Epithelial cell of proximal tubule (primary cell): ENCODE results near the gene MRRF. TPM values are rescaled to one million over a fixed set of nuclear protein-coding genes. Genes with fewer than 3 reads are reported as not detected.

Experiments used
- DNase-seq: peaks from one replicate; pipeline ENCODE4 v3.0.0-alpha.2; 2011; ENCODE audit warnings: low read depth
- H3K4me3 ChIP-seq: 2 replicates; pipeline ENCODE4 v1.5.1; 2011; ENCODE audit warnings: low read depth, mild to moderate bottlenecking, low read length
- total RNA-seq: library from RNA; depleted of rRNA; stranded (reverse); fragments of >200 nt; gene quantifications from 2 replicates; pipeline ENCODE4 v1.2.3, GENCODE V29; 2015
- TF ChIP-seq, protein P1 (sequence below): conservative IDR thresholded peaks from 2 replicates; pipeline ENCODE4 v1.5.1; 2012; ENCODE audit warnings: low read depth, mild to moderate bottlenecking, low read length

The MRRF gene
- total RNA-seq, 1 donor from 2014 or later = 27.3 TPM

DNA sequence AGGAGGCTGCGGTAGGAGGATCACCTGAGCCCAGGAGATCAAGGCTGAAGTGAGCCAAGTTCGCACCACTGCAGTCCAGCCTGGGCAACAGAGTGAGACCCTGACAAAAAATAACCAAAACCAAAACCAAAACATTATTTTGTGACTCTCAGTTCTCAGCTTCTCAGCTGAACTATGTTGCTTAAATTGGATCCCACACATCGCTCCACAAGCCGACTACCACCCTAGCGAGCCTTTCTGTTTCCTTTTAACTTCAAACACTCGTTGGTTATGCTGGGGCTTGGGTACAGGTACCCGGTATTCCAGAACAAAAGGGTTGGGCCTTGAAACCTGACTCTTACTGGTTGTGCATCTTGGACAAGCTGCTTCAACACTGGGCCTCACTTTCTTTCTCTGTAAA lies 102.4 kb downstream of the MRRF start:
- no peak for DNase-seq
- no peak overlapping the region for H3K4me3 ChIP-seq
- TF ChIP-seq, protein P1, sequence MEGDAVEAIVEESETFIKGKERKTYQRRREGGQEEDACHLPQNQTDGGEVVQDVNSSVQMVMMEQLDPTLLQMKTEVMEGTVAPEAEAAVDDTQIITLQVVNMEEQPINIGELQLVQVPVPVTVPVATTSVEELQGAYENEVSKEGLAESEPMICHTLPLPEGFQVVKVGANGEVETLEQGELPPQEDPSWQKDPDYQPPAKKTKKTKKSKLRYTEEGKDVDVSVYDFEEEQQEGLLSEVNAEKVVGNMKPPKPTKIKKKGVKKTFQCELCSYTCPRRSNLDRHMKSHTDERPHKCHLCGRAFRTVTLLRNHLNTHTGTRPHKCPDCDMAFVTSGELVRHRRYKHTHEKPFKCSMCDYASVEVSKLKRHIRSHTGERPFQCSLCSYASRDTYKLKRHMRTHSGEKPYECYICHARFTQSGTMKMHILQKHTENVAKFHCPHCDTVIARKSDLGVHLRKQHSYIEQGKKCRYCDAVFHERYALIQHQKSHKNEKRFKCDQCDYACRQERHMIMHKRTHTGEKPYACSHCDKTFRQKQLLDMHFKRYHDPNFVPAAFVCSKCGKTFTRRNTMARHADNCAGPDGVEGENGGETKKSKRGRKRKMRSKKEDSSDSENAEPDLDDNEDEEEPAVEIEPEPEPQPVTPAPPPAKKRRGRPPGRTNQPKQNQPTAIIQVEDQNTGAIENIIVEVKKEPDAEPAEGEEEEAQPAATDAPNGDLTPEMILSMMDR = no peak

DNA sequence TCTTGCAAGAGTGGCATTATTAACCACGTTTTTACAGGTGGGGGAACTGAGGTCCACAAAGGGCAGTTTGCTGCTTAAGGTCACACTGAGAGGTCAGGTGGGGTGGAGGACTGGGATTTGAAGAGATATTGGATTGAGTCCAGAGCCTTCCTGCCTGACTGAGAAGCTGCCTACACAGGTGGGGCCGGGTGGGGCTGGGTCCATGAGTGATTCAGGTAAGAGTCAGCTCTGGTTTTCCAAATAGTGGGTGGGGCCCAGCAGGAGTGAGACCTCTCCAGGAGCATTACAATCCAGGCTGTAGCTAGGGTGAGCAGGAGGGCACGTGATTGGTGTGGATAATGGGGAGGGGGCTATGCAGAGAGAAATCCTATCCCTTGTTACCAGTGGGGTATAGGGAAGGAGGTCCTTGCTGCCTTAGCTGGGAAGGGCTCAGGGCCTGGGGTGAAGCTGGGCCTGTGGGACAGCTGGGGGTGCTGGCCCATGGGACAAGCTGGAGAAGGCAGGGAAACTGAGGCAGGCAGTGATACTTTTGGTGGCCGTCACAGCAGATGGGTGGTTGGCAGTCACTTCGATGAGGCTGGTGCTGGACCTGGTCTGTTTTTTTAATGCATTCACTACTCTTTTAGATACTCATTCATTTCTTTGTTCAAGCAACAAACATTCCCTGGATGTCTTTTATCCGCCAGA lies 103.2 kb downstream of the MRRF start:
- TF ChIP-seq, protein P1 = no peak
- H3K4me3 ChIP-seq = no peak overlapping the region
- DNase-seq = no peak

DNA sequence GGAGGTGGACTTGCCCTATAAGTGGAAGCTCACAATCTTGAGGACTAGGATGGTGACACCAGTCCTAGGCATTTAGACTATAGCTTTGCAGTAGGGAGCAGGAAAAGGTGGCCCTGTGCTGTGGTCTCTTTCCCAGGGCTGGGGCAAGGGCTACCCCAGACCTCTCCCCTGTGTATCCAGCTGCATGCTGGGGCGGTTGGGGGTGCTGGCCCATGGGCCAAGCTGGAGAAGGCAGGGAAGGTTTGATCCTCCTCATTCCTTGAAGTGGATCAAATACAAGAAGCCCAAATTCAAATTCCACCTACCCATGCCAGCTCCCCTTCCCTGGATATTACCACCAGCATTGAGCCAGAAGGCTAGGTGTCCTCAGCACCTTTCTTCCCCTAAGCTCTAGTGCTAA lies 104.0 kb downstream of the MRRF start:
- TF ChIP-seq, protein P1 = no peak
- no peak for DNase-seq
- H3K4me3 ChIP-seq = no peak overlapping the region

DNA sequence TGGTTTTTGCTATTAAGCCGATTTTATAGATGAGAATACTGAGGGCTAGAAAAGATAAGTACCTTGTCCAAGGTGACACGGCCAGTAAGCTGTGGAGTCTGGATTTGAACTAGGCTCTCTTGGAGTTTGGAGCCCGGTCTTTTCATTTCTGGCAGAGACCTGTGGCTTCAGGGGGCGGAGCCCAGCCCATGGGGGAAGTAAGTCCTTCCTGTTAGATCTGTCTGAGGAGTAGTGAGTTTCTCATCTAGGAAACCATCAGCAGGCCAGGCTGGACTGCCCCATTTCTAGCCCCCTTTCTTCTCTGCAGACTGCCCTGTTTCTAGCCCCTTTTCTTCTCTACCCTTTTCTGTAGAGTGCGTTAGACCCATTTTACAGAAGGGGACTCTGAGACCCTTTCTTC lies 105.6 kb downstream of the MRRF start:
- H3K4me3 ChIP-seq = peak overlapping the region; percentile 48
- no peak for DNase-seq
- TF ChIP-seq, protein P1 = no peak

DNA sequence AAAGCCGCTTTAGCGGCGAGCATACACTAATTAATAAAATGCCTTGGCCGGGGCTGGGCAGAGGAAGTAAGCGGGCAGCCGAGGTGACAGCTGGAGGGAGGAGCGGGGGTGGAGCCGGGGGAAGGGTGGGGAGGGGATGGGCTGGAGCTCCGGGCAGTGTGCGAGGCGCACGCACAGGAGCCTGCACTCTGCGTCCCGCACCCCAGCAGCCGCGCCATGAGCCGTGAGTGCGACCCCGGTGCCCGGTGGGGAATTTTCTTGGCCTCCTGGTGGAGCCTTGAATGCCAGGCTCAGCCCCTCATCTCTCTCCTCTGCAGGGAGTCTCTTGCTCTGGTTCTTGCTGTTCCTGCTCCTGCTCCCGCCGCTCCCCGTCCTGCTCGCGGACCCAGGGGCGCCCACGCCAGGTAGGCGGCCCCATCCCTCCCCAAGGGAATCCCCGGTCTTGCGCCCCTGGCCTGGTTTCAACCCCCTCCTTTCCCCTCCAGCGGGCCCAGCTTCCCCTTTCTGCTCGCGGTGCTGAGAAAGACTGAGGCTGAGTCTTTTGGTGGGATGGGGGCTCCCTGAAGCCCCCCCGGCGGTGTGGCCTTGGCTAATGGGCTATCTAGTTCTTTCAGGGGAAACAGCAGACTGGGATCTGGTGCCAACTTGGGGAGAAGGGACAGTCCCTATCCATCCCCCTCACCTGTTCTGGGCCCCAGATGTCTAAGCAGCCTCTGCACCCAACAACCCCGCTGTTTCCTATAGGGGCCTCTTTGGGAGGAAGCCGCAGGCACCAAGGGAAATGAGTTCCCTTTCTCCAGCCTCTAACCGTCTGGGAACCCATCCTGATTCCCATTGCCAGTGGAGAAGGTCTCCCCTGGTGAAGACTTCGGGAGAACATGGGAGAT lies 106.4 kb downstream of the MRRF start, which contains the start of gene PTGS1:
Gene PTGS1, plus strand, starts transcription at position 156 of the 887 bp plus-strand sequence. Its CDS starts 61 bp downstream, at position 217.
- peak within 1 kb of the TSS; percentile 48 for H3K4me3 ChIP-seq
- no peak for DNase-seq
- TF ChIP-seq, protein P1 = no peak

DNA sequence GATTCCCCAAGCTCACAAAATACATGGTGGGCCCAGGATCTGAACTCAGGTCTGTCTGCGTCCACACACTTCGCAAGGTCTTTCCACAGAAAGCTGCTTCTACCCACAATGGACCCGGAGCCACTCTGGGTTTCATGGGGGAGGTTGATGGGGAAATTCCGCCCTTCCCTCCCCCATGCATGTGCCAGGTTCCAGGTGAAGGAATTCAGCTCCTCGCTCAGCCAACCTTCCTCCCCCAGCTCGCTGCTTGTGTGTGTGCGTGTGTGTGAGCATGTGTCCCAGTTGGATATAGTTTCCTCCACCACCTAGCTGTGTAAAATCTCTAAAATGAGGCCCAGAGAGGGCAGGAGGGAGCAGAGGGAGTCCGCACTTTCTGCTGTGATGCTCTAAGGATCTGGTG lies 107.2 kb downstream of the MRRF start:
- DNase-seq = no peak
- H3K4me3 ChIP-seq = no peak overlapping the region
- TF ChIP-seq, protein P1 = no peak
